Measurements from ENCODE around the gene FER. TPM values are rescaled to one million over a fixed set of nuclear protein-coding genes. Genes with fewer than 3 reads are reported as not detected.
A peak's percentile ranks its signal among the peaks of the same experiment; 100 is the strongest.

Gene FER
- total and polyA plus RNA-seq, 2 of the 8 experiments (the other 6 are each of a cell fraction or from before 2014, with no cell fraction given): 1.3 to 15.8 TPM

- TF ChIP-seq SAP30 (IDR thresholded peaks at IDR 0.05; ENCODE audit: insufficient read depth, insufficient replicate concordance, low read length) (no peak), RXRA (IDR thresholded peaks at IDR 0.05; ENCODE audit: insufficient read depth, low read depth, low read length) (no peak), RNF2 (IDR thresholded peaks at IDR 0.05; ENCODE audit: borderline replicate concordance, low read depth, low read length, missing control alignments, poor library complexity, severe bottlenecking) (no peak), RBBP5 (IDR thresholded peaks at IDR 0.05; ENCODE audit: borderline replicate concordance, low read depth, low read length) (no peak), EGR1 (IDR thresholded peaks at IDR 0.05; ENCODE audit: borderline replicate concordance, low read depth, low read length) (peak; percentile 78), SIN3A (conservative IDR thresholded peaks at IDR 0.05 in 1 of 2, IDR thresholded peaks at IDR 0.05 in 1 of 2; ENCODE audit: low read depth in 1 of 2, low read length in 2 of 2) (0 out of 4 replicates have a peak, but pooled peaks of 1 of the 2 experiments have one; percentile 4), NANOG (IDR thresholded peaks at IDR 0.05; ENCODE audit: insufficient read depth, low read depth, low read length, poor library complexity, severe bottlenecking) (peak; percentile 25), EZH2 (IDR thresholded peaks at IDR 0.05; ENCODE audit: low read depth, low read length, severe bottlenecking) (no peak), ATF2 (IDR thresholded peaks at IDR 0.05; ENCODE audit: low read length) (peak; percentile 61; the same call in 1 of the 2 replicates), CHD1 (IDR thresholded peaks at IDR 0.05; ENCODE audit: low read depth, low read length) (no peak)
These were observed at the start of gene FER (continued) for GRCh38 chr5:108747774-108748400.
